NCI-H2196 treated with DMSO at 0.1 percent for 48 hours (cell line): ENCODE data around the gene VANGL1.

Experiments
- DNase-seq: peaks from one replicate; lab custom pipeline; 2025; ENCODE audit not compliant: unreplicated experiment; lab: John Stamatoyannopoulos, UW

VANGL1 gene

DNA sequence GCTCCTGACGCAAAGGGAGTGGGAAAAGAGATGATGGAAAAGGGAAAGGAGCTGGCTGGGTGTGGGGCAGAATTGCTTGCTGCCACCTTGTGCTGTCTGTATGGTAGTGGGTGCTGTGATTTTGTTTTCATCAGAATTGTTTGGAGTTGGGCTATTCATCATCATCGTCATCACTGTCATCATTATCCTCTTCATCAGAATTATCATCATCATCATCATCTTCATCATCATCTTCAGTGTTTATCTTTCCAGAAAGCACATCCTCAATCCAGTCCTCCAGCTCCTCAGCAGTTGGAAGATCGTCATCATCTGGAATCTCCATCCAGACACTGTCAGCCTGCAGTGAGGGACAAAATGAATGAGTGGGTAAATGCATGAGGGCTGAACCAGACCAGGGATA lies 59.3 kb downstream of the VANGL1 start:
- no peak for DNase-seq

DNA sequence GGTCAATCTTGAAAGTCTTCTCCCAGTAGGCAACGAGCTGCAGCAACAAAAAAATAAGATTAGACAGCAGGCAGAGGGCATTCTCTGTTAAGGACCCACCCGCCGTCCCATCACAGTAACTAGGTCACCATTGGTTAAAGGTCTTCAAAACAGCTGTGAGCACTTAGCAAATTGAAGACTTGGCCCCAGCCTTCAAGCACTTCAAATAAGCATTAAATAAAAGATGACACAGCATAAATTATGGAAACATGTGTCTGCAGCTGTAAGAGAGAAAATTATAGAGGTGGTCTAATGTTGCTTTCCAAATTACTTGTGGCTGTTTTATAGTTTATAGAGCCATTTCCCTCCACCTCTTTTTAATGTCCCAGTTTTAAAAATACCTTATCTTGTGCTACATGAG lies 61.2 kb downstream of the VANGL1 start:
- no peak for DNase-seq

DNA sequence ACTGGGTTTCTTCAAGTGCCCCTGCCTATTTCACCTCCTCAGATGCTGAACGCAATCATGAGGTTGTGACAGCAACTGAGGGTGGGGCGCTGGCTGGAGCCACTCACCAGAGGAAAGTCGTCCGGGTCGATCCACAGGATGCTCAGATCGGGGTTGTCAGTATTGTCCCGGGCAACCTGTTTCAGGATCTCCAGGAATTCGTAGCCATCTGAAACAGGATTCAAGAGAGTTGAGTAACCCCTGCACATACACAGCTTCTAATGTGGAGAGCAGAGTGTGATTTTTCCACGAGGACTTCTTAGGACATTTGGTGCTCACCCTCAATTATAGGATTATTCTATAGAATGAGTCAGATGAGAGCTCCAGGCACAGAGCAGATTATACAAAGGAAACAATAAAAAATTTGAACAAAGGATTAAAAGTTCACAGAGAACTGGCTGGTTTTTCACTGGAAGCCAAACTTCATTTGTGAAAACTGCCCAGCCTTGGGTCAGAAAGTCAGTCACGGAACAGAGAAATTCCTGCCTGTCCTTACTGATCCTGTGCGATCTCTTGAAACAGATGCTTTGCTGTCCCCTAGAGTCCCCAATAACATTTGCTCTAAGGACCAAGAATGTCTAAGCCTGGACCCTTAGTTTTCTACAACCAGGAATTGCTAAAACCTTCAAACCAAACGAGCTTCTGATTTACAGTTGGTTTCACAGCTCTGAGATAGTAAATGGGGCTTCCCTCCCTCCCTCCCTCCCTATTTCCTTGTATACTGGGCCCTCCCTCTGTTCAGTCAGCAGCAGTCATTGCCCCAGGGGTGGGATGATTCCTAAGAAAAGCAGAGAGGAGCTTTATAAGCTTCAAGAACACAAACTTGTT lies 63.5 kb downstream of the VANGL1 start:
- DNase-seq, result no peak

DNA sequence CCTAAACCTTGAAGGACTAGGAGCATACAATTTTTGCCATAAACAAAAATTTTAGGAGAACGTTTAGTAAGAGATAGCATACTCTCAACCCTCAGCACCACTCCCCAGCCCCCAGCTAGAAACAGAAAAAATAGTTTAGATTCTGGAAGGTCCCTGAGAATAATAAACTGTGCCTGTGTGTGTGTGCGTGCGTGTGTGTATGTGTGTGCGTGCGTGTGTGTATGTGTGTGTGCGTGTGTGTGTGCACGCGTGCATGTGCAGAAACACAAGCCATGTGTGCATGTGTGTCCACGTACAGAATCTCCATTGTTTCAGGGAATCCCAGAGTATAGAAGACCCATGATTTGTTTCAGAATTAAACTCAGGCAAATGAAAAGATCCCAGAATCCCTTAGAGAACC lies 64.2 kb downstream of the VANGL1 start:
- DNase-seq, result no peak

DNA sequence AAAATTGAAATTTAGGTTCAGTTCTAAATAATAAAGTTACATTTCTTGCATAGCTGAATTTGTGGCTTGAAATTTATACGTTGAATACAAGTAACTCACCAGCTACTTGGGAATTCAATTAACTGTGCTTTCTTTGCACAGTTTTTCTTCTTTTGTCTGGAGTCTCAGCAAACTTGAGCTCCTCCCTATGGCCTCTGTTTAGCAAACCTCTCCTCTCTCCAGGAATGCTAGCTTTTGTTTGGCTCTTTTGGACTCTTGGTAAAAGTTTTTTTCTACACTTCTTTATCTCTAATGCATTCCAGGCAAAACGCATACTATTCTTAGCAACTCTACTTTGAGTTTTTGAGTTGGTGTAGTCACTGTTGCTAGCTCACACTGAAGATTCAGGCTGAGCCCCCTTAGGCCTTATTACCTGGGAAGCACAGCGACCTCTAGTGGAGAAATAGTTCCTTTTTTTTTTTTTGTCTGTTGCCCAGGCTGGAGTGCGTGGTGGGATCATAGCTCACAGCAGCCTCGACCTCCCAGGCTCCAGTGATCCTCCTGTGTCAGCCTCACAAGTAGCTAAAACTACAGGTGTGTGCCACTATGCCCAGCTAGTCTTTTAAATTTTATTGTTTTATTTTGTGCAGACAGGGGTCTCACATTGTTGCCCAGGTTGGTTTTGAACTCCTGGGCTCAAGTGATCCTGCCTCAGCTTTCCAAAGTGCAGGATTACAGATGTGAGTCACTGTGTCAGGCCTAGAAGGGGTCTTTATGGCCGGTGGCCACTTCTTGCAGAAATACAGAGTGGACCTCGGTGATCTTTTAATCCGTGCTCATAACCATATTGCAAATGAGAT lies 65.0 kb downstream of the VANGL1 start:
- peak; percentile 18 for DNase-seq

DNA sequence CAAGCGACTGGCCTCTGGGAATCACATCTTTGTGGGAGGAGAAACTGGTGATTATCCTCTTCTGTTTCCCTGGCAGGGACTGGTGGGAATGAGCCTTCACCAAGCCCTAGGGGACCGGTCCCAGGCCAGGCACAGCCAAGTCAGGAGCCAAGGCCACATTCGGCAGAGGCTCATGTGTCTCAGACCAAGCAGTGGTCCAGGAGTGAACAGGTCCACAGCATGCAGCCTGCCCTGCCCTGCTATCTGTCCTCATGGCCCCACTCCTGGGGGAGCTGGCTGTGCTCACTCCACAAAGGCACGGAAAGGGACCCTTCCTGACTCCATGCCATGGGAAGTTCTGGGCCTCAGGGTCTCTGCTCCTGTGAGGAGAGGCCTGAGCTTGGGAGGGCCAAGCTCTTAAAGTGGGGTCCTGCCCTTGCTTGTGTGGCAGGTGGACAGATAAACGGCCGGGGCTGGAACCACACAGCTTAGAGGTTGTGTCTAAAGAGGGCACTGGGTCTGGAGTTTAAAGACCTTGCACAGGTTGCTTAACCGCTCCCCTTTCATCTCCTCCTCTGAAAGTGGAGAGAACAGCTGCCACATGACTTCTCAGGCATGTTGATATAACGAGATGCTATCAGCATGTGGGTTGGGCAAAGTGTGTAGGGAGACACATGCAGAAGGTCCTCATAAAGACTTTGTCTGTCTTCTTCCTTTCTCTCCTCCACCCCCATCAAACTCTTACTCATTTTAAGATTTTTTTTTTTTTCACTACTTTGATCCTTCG lies 69.3 kb downstream of the VANGL1 start:
- no peak for DNase-seq

DNA sequence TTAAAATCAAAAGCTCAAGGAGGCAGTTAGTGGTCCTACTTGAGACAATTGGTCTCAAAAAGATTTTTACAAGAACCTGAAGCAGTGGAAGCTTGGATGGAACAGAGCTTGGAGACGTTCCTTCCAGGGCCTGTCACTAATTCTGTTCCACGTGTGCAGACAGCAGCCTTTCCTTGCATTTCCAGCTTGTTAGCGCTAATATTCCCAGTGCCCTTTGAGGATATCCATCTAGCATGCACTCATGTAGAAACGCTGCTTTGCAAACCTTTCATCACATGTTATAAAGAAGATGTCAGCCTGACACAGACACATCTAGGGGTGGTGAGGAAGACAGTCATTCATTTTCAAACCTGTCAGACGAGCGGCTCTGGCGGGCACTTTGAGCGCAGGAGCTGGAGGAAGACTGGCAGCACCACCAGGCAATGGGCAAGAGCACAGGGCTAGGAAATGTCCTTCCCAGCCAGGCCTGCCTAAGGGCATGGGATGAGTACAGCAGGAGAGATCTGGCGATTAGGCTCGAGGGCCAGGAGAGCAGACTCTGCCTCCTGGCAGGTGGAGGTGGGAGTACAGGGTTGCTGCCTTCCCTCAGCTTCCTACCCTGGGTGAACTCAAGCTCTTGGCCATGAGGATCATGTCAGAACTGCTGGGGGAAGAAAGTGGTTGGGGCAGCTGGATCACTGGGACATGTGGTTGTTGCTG lies 71.3 kb downstream of the VANGL1 start:
- no peak for DNase-seq

DNA sequence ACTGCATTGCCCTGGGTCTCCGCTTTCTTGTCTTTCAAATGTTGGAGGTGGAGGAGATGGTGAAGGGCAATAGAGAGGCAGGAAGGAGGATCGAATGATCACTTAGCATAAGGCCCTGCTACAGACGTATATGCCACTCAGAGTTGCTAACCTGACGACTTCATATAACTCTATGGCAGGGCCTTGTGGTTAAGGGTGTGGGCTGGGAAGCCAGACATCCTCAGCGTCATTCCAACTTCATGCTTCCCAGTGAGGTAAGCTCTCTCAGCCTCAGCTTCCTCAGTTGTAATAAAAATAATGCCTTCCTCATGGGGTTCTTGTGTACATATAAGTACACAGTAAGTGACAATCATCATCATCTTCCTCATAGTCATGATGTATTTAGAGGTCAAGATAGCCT lies 72.1 kb downstream of the VANGL1 start:
- DNase-seq, result no peak

DNA sequence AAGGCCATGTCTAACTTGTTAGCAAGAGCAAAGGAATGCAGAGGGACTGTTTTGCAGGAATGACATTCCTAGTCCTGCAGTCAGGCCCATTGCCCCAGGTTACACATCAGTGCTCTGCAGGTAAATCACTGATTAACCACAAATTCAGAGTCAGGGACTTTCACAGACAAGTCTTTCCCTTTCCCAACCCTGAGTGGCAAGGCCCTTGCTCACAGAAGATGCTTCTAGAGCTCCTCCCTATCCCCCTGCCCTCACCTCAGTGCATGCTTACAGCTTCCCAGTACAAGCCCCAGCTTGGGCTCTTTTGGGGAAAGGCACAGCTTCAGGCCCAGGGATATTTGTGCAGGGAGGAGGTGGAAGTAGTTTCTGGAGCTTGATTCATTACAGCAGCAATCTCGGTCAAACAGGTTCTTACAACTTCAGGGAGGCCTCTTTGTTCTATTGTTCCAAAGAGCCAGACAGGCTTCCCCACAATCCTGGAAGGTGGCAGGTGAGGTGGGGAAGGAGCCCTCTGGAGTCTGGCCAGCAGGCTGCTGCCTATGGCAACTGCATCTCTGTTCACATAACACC lies 72.9 kb downstream of the VANGL1 start:
- DNase-seq, result no peak

DNA sequence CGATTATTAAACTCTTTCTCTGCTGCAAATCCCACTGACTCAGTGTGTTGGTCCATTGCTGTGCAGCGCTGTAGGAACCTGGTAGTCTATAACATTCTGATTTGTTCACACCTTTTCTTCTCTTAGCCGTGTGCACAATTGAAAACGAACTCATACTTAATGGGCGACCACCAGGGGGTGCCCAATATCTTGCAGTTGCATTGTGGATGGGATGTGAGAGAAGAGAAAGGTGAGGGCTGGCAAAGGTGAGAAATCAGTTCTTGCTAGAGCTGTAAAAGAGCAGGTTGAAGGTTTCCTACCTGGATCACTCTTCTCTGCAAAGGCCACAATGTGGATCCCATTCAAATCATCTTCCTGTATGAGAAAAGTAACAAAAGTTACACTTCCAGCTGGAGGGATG lies 75.8 kb downstream of the VANGL1 start:
- no peak for DNase-seq

DNA sequence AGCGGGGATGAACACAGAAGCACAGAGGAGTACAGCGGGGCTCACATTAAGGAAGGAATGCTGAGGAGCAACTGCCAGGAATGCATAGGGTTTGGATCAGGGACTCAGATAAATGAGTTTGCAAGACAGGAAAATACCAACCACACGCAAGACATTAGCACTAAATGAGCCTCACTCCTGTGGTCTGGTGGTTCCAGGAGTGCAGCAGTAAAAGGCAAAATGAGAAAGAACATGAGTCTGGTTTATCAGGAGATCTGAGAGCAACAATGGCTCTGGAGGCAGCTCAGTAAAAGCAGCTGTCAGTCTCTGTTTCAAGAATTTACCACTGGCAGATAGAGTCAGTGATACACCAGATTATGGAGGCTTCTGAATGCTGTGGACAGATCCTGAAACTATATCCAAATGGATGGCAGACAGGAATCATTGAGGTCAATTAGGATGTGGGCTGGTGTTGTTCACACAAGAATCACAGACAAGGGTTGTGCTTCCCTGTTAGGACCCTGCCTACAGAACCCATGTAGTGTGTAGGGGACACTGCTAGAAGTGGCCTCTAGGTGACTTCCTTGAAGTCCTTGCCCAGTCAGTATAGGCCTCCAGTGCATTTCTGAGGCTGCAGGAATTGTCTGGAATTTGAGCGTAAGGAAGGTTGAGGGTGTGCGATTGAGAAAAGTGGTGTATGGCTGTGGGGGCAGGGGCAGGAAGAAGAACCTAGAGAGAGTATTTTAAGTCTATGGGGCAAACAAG lies 76.4 kb downstream of the VANGL1 start:
- no peak for DNase-seq

DNA sequence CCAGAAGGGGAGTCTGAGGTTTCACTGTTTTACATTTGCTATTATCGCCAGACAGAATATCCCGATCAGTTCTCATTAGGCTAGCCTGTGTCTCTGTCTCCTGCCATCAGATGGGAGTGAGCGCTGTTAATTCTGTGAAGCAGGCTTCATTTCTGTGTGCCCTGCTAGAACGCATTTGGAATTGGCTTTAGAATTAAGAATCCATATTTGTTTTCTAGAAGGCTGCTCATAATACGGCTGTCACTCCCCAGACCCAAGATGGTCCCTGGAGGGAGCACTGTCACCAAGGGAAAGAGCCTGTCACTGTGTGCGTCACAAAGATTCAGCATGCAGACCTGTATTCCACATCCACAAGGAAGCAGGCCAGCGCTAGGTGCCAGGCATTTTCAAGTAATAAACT lies 77.5 kb downstream of the VANGL1 start:
- no peak for DNase-seq

DNA sequence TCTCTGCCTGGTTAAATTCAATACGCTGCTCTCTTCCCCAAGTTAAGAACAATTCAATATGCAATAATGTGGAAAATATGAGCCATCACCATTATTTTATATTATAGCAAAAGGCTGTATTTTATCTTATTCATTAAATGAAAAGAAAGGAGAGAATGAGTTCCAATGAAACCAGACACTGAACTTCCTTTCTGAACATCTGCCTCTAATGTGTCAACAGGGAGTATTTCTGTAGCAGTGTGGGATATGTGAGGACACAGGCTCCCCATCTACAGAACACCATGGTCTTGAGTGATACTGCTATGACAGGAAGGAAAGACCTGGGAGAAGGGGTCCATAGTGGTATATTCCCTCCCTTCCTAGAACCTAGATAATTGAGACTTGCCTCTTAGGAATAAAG lies 80.5 kb downstream of the VANGL1 start:
- no peak for DNase-seq

DNA sequence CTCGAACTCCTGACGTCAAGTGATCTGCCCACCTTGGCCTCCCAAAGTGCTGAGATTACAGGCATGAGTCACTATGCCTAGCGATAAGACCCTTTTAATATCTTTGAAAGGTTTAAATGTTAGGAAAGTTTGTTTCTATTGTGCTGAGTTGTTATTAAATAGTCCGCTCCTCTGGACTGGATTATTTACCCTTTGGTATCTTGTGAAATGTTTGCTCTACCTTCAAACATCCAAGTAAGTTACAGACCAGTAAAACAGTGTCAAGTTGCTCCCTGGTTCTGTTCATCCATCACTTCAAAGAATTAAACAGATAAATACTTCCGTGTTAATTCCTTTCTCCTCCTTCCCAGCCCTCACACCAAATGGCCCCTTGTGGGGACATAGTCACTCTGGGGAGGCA lies 82.0 kb downstream of the VANGL1 start:
- no peak for DNase-seq

DNA sequence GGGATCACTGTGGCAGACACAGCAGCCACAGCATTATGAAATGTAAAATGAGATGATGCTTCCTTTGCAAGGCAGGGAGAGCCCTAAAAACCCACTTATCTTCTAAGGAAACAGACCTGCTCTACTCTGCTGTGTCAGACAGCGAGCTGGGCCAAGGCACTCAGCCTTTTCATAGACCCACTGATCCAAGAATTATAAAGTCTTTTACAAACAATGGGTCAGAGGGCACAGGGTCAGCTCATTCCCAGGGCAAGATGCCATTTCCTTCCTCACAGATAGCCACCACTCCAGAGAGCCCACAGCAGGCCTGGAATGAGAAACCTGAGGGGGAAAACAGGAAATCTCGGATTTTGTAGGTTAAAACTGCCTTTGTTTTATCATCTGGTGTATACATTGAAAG lies 83.8 kb downstream of the VANGL1 start:
- DNase-seq, result no peak

DNA sequence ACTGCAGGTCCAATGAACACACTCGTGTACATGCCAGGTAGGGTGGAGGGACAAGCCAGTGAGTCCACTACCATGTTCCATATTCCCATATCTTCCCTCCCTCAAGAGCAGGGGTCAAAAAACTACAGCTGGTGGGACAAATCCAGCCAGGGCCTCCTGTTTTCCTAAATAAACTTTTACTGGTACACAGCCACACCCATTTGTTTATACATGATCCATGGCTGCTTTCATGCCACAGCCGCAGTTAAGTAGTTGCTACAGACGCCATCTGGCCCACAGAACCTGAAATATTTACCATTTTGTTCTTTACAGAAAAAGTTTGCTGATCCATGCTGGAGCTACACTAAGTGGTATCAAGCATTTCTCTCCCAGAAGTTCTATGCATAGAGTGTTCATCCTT lies 84.4 kb downstream of the VANGL1 start:
- DNase-seq, result no peak

DNA sequence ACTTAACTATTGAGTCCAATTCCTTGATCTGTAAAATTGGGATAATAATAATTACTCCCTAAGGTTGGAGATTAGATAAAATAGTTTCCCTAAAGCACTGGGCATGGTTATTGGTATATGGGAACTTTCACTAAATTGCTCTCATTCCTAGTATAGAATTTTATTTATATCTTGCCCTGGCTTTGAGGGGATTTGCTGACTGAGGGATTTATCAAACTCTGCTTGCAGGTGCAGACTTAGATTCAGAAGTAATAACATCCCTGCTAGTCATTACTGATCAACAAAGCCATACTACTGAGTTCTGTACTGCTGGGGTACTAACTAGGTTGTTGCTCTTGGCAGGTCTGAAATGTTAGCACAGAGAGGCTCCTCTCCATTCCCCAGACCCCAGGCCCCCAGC lies 84.8 kb downstream of the VANGL1 start:
- no peak for DNase-seq

DNA sequence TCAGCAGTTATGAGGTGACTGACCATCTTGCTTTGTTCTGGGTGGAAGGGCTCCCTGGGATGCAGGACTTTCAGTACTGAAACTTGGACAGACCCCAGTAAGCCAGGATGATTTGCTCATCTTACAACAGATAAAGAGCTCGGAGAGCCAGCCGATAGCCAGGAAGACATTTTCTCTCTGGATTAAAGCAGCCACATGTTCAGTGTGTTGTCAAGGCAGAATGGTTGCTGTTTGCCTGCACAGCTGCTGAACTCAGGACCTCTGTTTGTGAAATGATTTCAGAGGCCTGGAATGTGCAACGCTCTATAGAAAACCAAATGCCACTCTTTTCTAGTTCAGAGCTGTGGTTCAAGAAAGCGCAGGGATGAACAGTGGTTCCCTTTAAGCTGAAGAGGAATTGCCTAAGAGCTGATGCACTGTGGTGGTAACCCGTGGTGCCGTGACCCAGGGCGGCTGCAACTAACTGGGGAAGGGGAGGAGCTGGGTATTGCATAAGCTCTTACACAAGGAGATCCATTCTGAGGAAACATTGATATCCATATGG lies 86.0 kb downstream of the VANGL1 start:
- DNase-seq, result no peak

DNA sequence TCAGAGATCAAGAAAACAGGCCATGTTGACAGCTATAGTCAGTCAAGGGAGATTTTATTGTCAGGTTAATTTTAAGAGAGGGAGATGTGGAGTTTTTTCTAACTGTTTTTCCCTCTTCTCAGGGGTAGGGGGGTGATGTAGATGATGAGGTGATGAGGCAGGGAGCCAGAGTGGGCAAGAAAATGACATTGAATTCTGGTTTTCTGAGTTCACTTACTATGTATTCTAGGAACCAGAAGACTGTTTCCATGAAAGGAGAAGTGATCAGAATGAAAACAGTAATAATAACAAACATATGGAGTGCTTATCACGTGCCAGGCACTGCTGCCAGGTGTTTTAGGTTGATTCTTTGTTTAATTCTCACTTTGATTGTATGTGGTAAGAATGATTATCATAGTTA lies 86.6 kb downstream of the VANGL1 start:
- no peak for DNase-seq

DNA sequence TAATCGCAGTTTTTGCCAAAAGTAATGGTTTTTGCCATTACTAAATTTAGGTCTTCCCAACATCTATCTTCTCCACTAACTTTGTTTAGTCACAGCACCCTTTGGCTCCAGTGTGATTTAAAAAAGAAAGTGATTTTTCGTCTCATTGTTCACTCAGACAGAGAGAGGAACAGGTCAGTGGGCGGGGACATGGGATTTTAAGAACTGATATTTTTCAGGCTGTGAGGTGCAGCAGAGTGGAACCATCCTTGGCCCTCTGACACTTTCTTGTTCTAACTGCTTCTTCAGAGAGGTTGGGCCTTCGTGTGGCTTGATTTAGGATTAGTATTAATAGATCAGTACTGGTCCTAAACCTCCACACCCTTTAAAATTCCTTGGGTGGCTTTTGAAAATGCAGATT lies 88.0 kb downstream of the VANGL1 start:
- no peak for DNase-seq
